HG03558 (cell line): ENCODE results near the gene DSG4.

Source experiments
- ATAC-seq: cut with Tn5 transposase; IDR thresholded peaks from one replicate; pipeline ENCODE4 v1.9.1; 2021; ENCODE audit warnings: moderate number of reproducible peaks; ENCODE audit not compliant: unreplicated experiment; ENCODE audit errors: extremely low read depth

DSG4 gene

DNA sequence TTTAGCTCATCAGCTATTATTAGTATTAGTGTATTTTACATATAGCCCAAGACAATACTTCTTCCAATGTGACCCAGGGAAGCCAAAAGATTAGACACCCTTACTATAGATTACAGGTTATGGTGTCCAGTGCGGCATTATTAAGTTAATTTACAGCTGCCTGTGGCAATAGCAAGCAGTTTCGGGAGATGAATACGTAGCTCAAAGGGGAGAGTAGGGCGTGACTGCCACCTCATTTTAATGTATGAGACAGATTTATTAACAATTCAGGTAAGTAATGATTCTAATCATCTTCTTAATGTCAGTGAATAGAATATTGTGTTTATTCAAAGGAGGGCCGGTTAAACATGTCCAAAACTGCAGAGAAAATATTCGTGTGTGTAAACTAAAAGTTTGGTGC, 64.2 kb downstream of the DSG4 start:
- ATAC-seq, result no peak

DNA sequence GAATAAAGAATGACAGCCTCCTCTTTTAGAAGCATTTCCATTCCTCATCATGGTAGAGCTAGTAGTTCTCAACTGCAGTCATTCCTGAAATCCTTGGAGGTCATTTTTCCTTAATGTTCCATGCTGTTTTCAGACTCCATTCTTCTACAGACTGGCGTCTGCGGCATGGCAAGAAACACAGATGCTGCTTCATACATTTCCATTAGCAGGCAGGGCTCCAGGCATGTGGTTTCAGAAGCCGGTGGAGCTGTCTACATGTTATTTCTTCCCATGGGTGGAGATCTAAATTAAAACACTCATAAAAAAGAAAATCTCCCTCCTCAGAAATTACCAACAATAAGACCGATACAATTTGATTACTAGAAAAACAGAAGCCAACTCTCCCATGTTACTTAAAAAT, 64.9 kb downstream of the DSG4 start:
- no peak for ATAC-seq

DNA sequence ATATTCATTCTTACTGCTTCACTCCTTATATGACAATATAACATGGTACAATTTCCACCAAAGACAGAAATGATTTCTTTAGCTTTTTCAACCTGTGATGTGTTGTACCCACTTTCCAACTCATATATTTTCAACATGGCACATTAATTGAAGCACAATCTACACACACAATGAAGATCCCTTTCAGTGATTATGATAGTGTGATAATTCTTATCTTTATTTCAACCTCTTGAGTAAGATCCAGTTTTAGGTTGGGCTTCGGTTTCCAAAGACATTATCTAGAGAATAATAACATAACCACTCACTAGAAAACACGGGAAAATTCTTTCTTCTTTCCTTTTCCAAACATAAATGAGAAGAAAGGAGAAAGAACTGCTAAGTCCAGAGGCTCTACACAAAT, 67.6 kb downstream of the DSG4 start:
- no peak for ATAC-seq

GRCh38 chr18:31445908-31446307, 69.3 kb downstream of the DSG4 start:
- ATAC-seq, result no peak

- ATAC-seq, result no peak
Measured at GRCh38 chr18:31446854-31447253, 70.3 kb downstream of the DSG4 start.

GRCh38 chr18:31447530-31448191, 71.1 kb downstream of the DSG4 start, which contains the start of gene DSG3:
TSS of gene DSG3 (plus strand) at chr18:31447741. CDS start at chr18:31447878, 137 bp downstream.
- no peak for ATAC-seq

DNA sequence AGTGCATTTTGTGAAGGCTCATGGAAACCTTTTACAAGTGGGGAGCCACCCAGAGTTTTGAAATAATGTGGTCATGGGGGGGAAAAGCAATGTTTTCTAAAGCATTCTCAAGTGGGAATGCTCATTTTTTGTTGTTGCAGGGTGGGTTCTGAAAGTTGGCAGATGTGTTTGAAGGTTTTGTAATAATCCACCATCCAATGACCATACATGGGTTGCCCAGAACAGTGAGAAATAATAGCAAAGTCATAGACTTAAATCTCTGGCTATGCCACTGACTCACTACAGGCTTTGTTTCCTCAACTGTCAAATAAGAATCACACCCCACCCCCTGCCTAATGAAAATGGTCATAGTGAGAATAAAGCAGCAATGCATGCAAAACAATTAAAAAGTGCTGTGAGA, 73.8 kb downstream of the DSG4 start:
- no peak for ATAC-seq

DNA sequence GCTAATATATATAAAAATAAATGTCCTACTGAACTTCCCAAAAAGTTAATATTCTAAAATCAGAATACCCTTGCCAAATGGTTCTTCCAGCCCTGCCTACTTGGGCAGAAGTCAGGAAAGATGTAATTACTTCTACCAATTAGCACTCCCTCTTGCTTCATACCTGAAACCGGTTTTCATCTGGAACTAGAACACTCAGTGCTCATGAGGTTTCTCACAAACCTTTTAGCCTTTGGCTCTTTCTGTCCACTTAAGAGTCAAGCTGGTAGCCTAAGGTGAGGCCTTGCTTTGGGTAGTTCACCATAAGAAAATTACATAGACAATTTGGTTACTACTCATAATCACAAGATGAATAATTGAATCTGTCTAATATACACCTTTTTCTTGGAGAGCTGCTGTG, 75.0 kb downstream of the DSG4 start:
- ATAC-seq, result no peak

- ATAC-seq, result no peak
Measured at GRCh38 chr18:31454066-31454708, 77.6 kb downstream of the DSG4 start.
